PC-9 (cell line): Measurements from ENCODE around the gene OXA1L. TPM values are rescaled to one million over a fixed set of nuclear protein-coding genes. Genes with fewer than 3 reads are reported as not detected.

ENCODE experiments used
- BruUV-seq: library from RNA; stranded (reverse); fragments of 400-500 nt; replicated peaks from 2 replicates; lab custom pipeline; 2021; lab: Mats Ljungman, UMichigan
- CTCF ChIA-PET: fragments of 300-600 bp; sonication (Branson Sonifier 250); formaldehyde crosslinking; loops from one replicate; lab custom pipeline; 2022; ENCODE audit warnings: antibody characterized with exemption; lab: Charles Lee
- POLR2A ChIA-PET: fragments of 300-600 bp; sonication (Branson Sonifier 250); formaldehyde crosslinking; loops from one replicate; lab custom pipeline; 2022; ENCODE audit warnings: antibody characterized with exemption; ENCODE audit not compliant: unreplicated experiment; lab: Charles Lee
- DNase-seq, 2 experiments: peaks; one replicate each; pipeline versions ENCODE4 v3.0.0 to v3.0.0-alpha.2; 2015 to 2022; ENCODE audit warnings: mixed read lengths in 1 of 2
- H2AFZ ChIP-seq: fragments of 200-600 bp; sonication (generic); 2 replicates; pipeline ENCODE4 v1.8.1; 2017; ENCODE audit warnings: antibody characterized with exemption
- H3F3A ChIP-seq: fragments of 200-600 bp; sonication (generic); 2 replicates; pipeline ENCODE4 v1.8.1; 2017; ENCODE audit warnings: antibody characterized with exemption, mild to moderate bottlenecking, low read depth; ENCODE audit not compliant: insufficient read depth
- H3K27ac ChIP-seq: fragments of 200-600 bp; sonication (generic); 2 replicates; pipeline ENCODE4 v1.6.1; 2016; ENCODE audit warnings: mixed run types
- H3K27me3 ChIP-seq: fragments of 200-600 bp; sonication (generic); 2 replicates; pipeline ENCODE4 v1.6.1; 2016; ENCODE audit warnings: low read depth, mixed run types; ENCODE audit not compliant: insufficient read depth
- H3K36me3 ChIP-seq: fragments of 200-600 bp; sonication (generic); 2 replicates; pipeline ENCODE4 v1.6.1; 2016; ENCODE audit warnings: low read depth, mixed run types
- H3K4me1 ChIP-seq: fragments of 200-600 bp; sonication (generic); replicated peaks from 2 replicates; pipeline ENCODE4 v1.6.1; 2016; ENCODE audit warnings: mixed run types; ENCODE audit not compliant: insufficient read depth
- H3K4me2 ChIP-seq: fragments of 200-600 bp; sonication (generic); 2 replicates; pipeline ENCODE4 v1.6.1; 2017; ENCODE audit warnings: mixed run types
- H3K4me3 ChIP-seq: fragments of 200-600 bp; sonication (generic); 2 replicates; pipeline ENCODE4 v1.6.1; 2016; ENCODE audit warnings: mixed run types
- H3K79me2 ChIP-seq: fragments of 200-600 bp; sonication (generic); 2 replicates; pipeline ENCODE4 v1.6.1; 2017; ENCODE audit warnings: low read depth, mixed run types
- H3K9me2 ChIP-seq: fragments of 200-600 bp; sonication (generic); 2 replicates; pipeline ENCODE4 v1.8.1; 2017; ENCODE audit warnings: mild to moderate bottlenecking; ENCODE audit not compliant: insufficient read depth
- H3K9me3 ChIP-seq: fragments of 200-600 bp; sonication (generic); 2 replicates; pipeline ENCODE4 v1.8.1; 2016; ENCODE audit warnings: low read depth; ENCODE audit not compliant: insufficient read depth
- H4K20me1 ChIP-seq: fragments of 200-600 bp; sonication (generic); 2 replicates; pipeline ENCODE4 v1.8.1; 2017; ENCODE audit not compliant: insufficient read depth
- EZH2 ChIP-seq: fragments of 200-600 bp; sonication (generic); IDR thresholded peaks from 2 replicates; pipeline ENCODE4 v1.8.0; 2017; ENCODE audit warnings: antibody characterized with exemption, low read depth
- intact Hi-C: fragments of 100-400 bp; cut with micrococcal nuclease; formaldehyde crosslinking; loops from one replicate; pipeline ENCODE4 v1.10.0; 2022; ENCODE audit not compliant: unreplicated experiment
- total RNA-seq: library from RNA; stranded (reverse); gene quantifications from 2 replicates; pipeline ENCODE4 v1.2.3, GENCODE V29; 2021
- TF ChIP-seq, protein P1 (sequence below): fragments of 200-600 bp; sonication (generic); conservative IDR thresholded peaks from 2 replicates; pipeline ENCODE4 v1.6.1; 2017; ENCODE audit warnings: mixed run types, antibody characterized with exemption, mild to moderate bottlenecking, moderate library complexity

The OXA1L gene
- total RNA-seq, 1 experiment from 2014 or later = 70.9 TPM

DNA sequence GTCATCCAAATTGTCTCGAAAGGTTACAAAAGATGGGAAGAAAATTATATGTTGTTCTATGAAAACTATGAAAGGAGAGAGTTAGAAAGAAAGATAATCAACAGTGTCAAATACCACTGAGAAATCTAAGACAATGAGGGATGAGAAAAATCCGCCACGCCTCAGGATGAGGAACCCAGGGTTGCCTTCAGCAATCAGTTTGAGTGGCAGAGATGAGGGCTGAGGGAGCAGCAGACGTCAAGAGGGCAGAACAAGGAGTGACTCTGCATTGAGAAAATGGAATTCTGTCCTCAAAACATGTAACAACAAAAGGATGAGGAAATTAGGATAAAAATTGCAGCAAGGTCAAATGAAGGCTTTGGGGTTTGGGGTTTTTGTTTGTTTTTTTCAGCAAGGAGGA is 18.3 kb upstream of the OXA1L start:
- Histone ChIP-seq H2AFZ (no peak overlapping the region), H3K9me3 (no peaks in the 10 kb centered on the region), H3K4me2 (no peak overlapping the region), H3K4me3 (no peak overlapping the region), H3K4me1 (peaks cover 5% of the 10 kb centered on the region; the same call in 1 of the 2 replicates), H3K79me2 (no peaks in the 10 kb centered on the region), H3K27me3 (no peaks in the 10 kb centered on the region), H4K20me1 (no peaks in the 10 kb centered on the region), H3F3A (no peaks in the 10 kb centered on the region), H3K9me2 (no peaks in the 10 kb centered on the region; the same call in 1 of the 2 replicates), H3K36me3 (no peaks in the 10 kb centered on the region), H3K27ac (no peak overlapping the region)
- no TSS peak for BruUV-seq
- intact Hi-C loops = no loop called here
- DNase-seq = no peak
- ChIA-PET POLR2A (interaction anchor here (0.6 kb wide), 1 partner anchor 98 kb away, joined by 3 read pairs; no protein-coding TSS in a partner anchor), CTCF (no interaction called here)
- TF ChIP-seq EZH2 = no peak
- TF ChIP-seq, protein P1, sequence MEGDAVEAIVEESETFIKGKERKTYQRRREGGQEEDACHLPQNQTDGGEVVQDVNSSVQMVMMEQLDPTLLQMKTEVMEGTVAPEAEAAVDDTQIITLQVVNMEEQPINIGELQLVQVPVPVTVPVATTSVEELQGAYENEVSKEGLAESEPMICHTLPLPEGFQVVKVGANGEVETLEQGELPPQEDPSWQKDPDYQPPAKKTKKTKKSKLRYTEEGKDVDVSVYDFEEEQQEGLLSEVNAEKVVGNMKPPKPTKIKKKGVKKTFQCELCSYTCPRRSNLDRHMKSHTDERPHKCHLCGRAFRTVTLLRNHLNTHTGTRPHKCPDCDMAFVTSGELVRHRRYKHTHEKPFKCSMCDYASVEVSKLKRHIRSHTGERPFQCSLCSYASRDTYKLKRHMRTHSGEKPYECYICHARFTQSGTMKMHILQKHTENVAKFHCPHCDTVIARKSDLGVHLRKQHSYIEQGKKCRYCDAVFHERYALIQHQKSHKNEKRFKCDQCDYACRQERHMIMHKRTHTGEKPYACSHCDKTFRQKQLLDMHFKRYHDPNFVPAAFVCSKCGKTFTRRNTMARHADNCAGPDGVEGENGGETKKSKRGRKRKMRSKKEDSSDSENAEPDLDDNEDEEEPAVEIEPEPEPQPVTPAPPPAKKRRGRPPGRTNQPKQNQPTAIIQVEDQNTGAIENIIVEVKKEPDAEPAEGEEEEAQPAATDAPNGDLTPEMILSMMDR = no peak

DNA sequence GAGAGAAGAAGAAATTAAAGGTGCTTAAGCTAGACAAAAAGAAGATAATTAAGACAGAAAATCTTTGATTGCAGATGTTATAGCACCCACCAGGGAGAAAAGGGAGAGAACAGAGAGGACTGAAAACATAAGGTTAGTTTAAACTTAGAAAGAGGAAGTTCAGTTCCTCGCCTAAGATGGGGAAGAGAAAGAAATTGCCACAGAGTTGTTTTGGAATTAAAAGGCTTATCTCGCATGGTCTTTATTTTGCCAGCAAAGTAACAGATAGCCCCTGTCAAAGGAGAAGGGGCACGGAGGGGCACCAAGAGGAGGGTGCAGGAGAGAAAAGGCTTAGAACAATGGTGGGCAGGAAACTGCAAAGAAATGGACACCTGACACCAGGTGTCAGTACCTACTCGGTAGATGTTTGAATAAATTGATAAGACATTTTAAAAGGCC is 17.8 kb upstream of the OXA1L start:
- no peak for DNase-seq
- H3F3A ChIP-seq = no peaks in the 10 kb centered on the region
- no peak overlapping the region for H3K27ac ChIP-seq
- no peak overlapping the region for H3K4me3 ChIP-seq
- TF ChIP-seq, protein P1 = no peak
- TF ChIP-seq EZH2 = no peak
- H3K9me2 ChIP-seq = no peaks in the 10 kb centered on the region; the same call in 1 of the 2 replicates
- no peaks in the 10 kb centered on the region for H3K36me3 ChIP-seq
- POLR2A ChIA-PET = interaction anchor here (0.6 kb wide), 1 partner anchor 98 kb away, joined by 3 read pairs; no protein-coding TSS in a partner anchor
- no TSS peak for BruUV-seq
- no peaks in the 10 kb centered on the region for H3K9me3 ChIP-seq
- CTCF ChIA-PET = no interaction called here
- no peak overlapping the region for H3K4me2 ChIP-seq
- no peaks in the 10 kb centered on the region for H4K20me1 ChIP-seq
- no peak overlapping the region for H2AFZ ChIP-seq
- H3K27me3 ChIP-seq = no peaks in the 10 kb centered on the region
- no peaks in the 10 kb centered on the region for H3K79me2 ChIP-seq
- peaks cover 5% of the 10 kb centered on the region; the same call in 1 of the 2 replicates for H3K4me1 ChIP-seq
- intact Hi-C loops = no loop called here

DNA sequence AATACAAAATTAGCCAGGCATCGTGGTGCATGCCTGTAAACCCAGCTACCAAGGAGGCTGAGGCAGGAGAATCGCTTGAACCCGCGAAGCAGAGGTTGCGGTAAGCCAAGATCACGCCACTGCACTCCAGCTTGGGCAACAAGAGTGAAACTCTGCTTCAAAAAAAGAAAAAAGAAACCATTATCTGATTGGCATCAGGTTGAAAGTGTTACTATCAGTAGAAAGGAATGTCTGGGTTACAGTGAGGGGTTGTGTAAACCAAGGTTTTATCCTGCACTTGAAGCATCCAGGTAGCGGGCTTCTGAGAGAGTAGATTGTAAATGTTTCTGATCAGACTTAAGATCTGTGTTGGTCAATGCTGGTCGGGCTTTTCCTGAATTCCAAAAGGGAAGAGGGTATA is 14.1 kb upstream of the OXA1L start:
- H3K9me3 ChIP-seq = no peaks in the 10 kb centered on the region
- H3K27ac ChIP-seq = no peak overlapping the region
- no peaks in the 10 kb centered on the region for H3F3A ChIP-seq
- H3K79me2 ChIP-seq = no peaks in the 10 kb centered on the region
- no TSS peak for BruUV-seq
- no peaks in the 10 kb centered on the region for H3K9me2 ChIP-seq
- intact Hi-C loops = no loop called here
- H3K4me1 ChIP-seq = peaks cover 5% of the 10 kb centered on the region; the same call in 1 of the 2 replicates
- H3K4me2 ChIP-seq = no peak overlapping the region
- no peak overlapping the region for H3K4me3 ChIP-seq
- TF ChIP-seq EZH2 = no peak
- TF ChIP-seq, protein P1 = no peak
- ChIA-PET POLR2A (interaction anchor here (0.6 to 0.7 kb wide), 2 partner anchors 9 to 13 kb away, joined by 6 to 10 read pairs; no protein-coding TSS in a partner anchor), CTCF (interaction anchor here (1.3 kb wide), 1 partner anchor 14 kb away, joined by 3 read pairs; the partner anchor contains the start of gene OXA1L)
- no peaks in the 10 kb centered on the region for H4K20me1 ChIP-seq
- H3K27me3 ChIP-seq = no peaks in the 10 kb centered on the region
- no peaks in the 10 kb centered on the region for H3K36me3 ChIP-seq
- peak; percentile 20 to 60 for DNase-seq
- no peak overlapping the region for H2AFZ ChIP-seq
